ENCODE measurements around the gene CACNA1G. TPM values are rescaled to one million over a fixed set of nuclear protein-coding genes. Genes with fewer than 3 reads are reported as not detected.
A peak's percentile ranks its signal among the peaks of the same experiment; 100 is the strongest.

The CACNA1G gene
- total and polyA plus RNA-seq, 9 of the 15 experiments (the other 6 are each of a cell fraction or from before 2014, with no cell fraction given), result 0.01 TPM; not detected in 8

DNA sequence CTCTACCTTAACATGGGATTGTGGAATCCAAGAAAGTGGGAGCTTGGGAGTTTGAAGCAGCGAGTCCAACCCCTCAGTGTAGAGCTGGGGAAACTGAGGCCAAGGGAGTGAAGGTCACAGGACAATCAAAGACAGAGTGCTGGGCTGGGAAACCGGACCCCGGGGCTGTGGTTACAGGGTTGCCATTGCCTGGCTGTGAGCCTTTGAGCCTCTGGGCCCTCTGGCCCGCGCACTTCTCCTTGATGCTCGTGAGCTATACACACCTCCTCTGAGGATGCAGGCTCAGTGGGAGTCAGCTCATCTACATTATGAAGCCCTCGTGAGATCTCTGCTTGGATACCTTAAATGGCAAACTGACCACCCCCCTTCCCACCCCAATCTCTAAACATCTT is 76.3 kb downstream of the CACNA1G start (continued):
- no peak for TF ChIP-seq FOXK2 (conservative IDR thresholded peaks at IDR 0.05 in 1 of 2, IDR thresholded peaks at IDR 0.05 in 1 of 2; ENCODE audit: low read depth in 2 of 2)

DNA sequence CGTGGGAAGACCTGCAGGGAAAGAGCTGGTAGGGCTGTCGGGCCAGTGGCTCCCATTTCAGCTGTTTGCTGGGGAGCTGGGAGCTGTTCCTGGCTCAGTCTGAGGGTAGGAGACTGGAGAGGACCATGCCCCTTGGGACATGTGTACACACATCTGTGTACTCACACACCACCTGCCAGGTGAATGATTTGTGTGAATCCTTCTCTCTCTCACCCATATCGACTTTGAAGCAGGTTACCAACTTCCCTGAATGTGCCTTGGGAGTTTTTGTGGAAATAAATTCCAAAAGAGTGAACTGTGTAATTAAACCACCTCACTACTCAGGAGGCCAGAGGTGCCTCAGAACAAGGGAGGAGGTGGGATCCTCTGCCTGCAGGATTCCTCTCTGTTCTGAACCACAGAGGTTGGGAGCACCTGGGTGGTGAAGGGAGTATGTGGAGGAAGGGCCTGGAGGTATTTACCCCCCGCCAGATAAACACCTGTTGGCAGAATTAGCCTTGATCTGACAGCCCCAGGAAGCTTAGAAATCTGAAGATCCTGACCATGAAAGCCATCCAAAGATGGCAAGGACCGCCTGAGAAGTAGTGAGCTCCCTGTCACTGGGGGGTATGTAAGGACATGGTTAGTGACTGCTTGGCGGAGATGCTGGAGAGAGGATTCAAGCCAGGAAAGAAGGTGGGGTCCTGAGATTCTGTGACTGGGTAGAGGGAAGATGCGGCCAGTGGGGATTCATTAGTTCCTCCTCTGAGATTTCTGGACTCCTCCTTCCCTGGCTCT is 77.5 kb downstream of the CACNA1G start:
- H3K79me2 ChIP-seq (ENCODE audit: control insufficient read depth, insufficient read depth, low read length), result no peaks in the 10 kb centered on the region

More for the DNA sequence above, 77.5 kb downstream of the CACNA1G start:
- in situ Hi-C loops (cut with MboI), result no loop called here
- peaks cover 20 to 24% of the 10 kb centered on the region in 2 experiments for H3K4me1 ChIP-seq (replicated peaks in 1 of 2; ENCODE audit: control insufficient read depth in 2 of 2, insufficient read depth in 2 of 2, low read length in 2 of 2)
- FAIRE-seq, result no peak
- no peak for DNase-seq (ENCODE audit: extremely low read depth in 1 of 4, low spot score in 3 of 4)
- H3K27ac ChIP-seq (ENCODE audit: extremely low read depth, low read depth, low read length), result no peak overlapping the region
- no peak overlapping the region for H2AFZ ChIP-seq (ENCODE audit: low read depth, low read length)
- H3K4me2 ChIP-seq (ENCODE audit: insufficient read depth, low read length), result no peak overlapping the region
- WGBS (ENCODE audit: insufficient coverage, low coverage, missing lambda C conversion rate), result 8% methylated on average over 5 of the region's 7 CpGs
- H3K9ac ChIP-seq (ENCODE audit: insufficient read depth in 1 of 2, low read depth in 2 of 2, low read length in 2 of 2), result no peak overlapping the region
- peaks cover 11 to 34% of the 10 kb centered on the region in 2 experiments; a peak in 4 of 5 replicates for H3K27me3 ChIP-seq (ENCODE audit: control insufficient read depth in 2 of 2, insufficient read depth in 2 of 2, low read length in 2 of 2)
- H3K9me1 ChIP-seq (ENCODE audit: control insufficient read depth, insufficient read depth, low read length), result no peaks in the 10 kb centered on the region
- H3K4me3 ChIP-seq, result no peak overlapping the region
- no peaks in the 10 kb centered on the region for H3K36me3 ChIP-seq (ENCODE audit: control insufficient read depth, insufficient read depth, low read length)
- no peaks in the 10 kb centered on the region for H3K9me3 ChIP-seq (replicated peaks; ENCODE audit: control insufficient read depth, insufficient read depth, low read depth, low read length)
- no TSS peak for BruUV-seq (replicated peaks)
- ChIA-PET CTCF (ENCODE audit: low intra/inter-chr PET ratio) (no interaction called here), POLR2A (interaction anchor here (0.7 to 1.9 kb wide), 5 partner anchors 11 to 232 kb away, joined by 3 to 5 read pairs (median 3); no protein-coding TSS in a partner anchor)
- H4K20me1 ChIP-seq (replicated peaks; ENCODE audit: control insufficient read depth, insufficient read depth, low read length), result no peaks in the 10 kb centered on the region
- intact Hi-C loops (cut with micrococcal nuclease), result no loop called here
- ATAC-seq, result no peak
- TF ChIP-seq, protein P1, sequence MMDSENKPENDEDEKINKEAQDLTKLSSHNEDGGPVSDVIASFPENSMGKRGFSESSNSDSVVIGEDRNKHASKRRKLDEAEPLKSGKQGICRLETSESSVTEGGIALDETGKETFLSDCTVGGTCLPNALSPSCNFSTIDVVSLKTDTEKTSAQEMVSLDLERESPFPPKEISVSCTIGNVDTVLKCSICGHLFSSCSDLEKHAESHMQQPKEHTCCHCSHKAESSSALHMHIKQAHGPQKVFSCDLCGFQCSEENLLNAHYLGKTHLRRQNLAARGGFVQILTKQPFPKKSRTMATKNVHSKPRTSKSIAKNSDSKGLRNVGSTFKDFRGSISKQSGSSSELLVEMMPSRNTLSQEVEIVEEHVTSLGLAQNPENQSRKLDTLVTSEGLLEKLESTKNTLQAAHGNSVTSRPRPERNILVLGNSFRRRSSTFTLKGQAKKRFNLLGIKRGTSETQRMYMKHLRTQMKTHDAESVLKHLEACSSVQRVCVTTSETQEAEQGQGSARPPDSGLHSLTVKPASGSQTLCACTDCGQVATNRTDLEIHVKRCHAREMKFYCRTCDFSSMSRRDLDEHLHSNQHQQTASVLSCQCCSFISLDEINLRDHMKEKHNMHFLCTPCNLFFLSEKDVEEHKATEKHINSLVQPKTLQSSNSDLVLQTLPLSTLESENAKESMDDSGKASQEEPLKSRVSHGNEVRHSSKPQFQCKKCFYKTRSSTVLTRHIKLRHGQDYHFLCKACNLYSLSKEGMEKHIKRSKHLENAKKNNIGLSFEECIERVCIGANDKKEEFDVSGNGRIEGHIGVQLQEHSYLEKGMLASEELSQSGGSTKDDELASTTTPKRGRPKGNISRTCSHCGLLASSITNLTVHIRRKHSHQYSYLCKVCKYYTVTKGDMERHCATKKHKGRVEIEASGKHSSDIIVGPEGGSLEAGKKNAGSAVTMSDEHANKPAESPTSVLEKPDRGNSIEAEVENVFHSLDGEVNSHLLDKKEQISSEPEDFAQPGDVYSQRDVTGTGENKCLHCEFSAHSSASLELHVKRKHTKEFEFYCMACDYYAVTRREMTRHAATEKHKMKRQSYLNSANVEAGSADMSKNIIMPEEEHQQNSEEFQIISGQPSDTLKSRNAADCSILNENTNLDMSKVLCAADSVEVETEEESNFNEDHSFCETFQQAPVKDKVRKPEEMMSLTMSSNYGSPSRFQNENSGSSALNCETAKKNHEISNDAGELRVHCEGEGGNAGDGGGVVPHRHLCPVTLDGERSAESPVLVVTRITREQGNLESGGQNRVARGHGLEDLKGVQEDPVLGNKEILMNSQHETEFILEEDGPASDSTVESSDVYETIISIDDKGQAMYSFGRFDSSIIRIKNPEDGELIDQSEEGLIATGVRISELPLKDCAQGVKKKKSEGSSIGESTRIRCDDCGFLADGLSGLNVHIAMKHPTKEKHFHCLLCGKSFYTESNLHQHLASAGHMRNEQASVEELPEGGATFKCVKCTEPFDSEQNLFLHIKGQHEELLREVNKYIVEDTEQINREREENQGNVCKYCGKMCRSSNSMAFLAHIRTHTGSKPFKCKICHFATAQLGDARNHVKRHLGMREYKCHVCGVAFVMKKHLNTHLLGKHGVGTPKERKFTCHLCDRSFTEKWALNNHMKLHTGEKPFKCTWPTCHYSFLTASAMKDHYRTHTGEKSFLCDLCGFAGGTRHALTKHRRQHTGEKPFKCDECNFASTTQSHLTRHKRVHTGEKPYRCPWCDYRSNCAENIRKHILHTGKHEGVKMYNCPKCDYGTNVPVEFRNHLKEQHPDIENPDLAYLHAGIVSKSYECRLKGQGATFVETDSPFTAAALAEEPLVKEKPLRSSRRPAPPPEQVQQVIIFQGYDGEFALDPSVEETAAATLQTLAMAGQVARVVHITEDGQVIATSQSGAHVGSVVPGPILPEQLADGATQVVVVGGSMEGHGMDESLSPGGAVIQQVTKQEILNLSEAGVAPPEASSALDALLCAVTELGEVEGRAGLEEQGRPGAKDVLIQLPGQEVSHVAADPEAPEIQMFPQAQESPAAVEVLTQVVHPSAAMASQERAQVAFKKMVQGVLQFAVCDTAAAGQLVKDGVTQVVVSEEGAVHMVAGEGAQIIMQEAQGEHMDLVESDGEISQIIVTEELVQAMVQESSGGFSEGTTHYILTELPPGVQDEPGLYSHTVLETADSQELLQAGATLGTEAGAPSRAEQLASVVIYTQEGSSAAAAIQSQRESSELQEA (IDR thresholded peaks at IDR 0.05; ENCODE audit: low read depth), result no peak
- no peak for TF ChIP-seq RCOR1 (IDR thresholded peaks at IDR 0.05; ENCODE audit: borderline replicate concordance in 1 of 2, low read depth in 2 of 2, low read length in 2 of 2)
- no peak for TF ChIP-seq HDAC1 (IDR thresholded peaks at IDR 0.05)
- TF ChIP-seq KDM1A (IDR thresholded peaks at IDR 0.05), result peak in 1 of 2 experiments; percentile 21; a peak in 1 of 4 replicates
